Measurements from ENCODE around the gene CWC25.

Gene CWC25

DNA sequence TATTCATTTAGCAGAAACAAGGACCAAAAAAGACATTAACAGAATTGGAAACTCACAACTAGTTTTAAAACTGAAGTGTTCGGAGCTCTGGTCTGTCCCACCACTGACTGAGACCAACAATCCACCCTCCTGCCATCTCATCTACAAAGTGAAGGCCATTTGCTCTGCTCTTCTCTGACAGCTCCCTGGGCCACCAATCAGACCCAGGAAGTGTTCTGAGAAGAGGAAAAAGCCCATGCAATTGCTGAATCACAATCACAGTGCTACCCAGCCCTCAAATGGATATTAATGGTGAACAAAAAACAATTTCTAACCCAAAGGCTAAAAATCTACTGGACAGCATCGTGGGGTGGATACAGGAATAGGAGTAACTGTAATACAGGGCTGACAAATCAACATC, 26.3 kb upstream of the CWC25 start:
- peak overlapping the region; percentile 22 for H3K4me3 ChIP-seq (ENCODE audit: insufficient read depth, low read depth, low read length, poor library complexity, severe bottlenecking)
- H3K27ac ChIP-seq (ENCODE audit: insufficient read depth, low read length, poor library complexity, severe bottlenecking): peak overlapping the region; percentile 95
- peaks cover 49% of the 10 kb centered on the region for H3K36me3 ChIP-seq (ENCODE audit: control insufficient read depth, insufficient read depth, low read length)
- DNase-seq: no peak
- no peaks in the 10 kb centered on the region for H3K27me3 ChIP-seq (replicated peaks; ENCODE audit: control insufficient read depth, insufficient read depth, low read length, poor library complexity, severe bottlenecking)
- H3K9me3 ChIP-seq (ENCODE audit: control insufficient read depth, low read length): no peaks in the 10 kb centered on the region
- peaks cover 29% of the 10 kb centered on the region for H3K4me1 ChIP-seq (ENCODE audit: control insufficient read depth, insufficient read depth, low read length, poor library complexity, severe bottlenecking)

DNA sequence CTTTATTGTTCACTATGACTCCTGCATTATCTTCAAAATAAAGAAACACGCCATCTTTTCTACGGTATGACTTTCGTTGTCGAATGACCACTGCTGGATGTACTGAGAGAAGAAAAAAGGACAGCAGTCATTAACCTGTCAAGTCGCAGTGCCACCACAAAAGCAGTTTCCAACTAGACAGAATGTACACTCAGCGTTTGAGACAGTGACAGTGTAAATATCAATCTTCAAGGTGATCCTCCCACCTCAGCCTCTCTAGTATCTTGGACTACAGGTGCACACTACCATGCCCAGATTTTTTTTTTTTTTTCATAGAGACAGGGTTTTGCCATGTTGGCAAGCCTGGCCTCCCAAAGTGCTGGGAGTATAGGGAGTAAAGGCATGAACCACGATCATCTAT, 25.3 kb upstream of the CWC25 start:
- Histone ChIP-seq H3K4me3 (ENCODE audit: insufficient read depth, low read depth, low read length, poor library complexity, severe bottlenecking) (no peak overlapping the region), H3K36me3 (ENCODE audit: control insufficient read depth, insufficient read depth, low read length) (peaks cover 49% of the 10 kb centered on the region), H3K27me3 (replicated peaks; ENCODE audit: control insufficient read depth, insufficient read depth, low read length, poor library complexity, severe bottlenecking) (no peaks in the 10 kb centered on the region), H3K9me3 (ENCODE audit: control insufficient read depth, low read length) (no peaks in the 10 kb centered on the region), H3K27ac (ENCODE audit: insufficient read depth, low read length, poor library complexity, severe bottlenecking) (no peak overlapping the region), H3K4me1 (ENCODE audit: control insufficient read depth, insufficient read depth, low read length, poor library complexity, severe bottlenecking) (peaks cover 29% of the 10 kb centered on the region)
- DNase-seq: no peak

DNA sequence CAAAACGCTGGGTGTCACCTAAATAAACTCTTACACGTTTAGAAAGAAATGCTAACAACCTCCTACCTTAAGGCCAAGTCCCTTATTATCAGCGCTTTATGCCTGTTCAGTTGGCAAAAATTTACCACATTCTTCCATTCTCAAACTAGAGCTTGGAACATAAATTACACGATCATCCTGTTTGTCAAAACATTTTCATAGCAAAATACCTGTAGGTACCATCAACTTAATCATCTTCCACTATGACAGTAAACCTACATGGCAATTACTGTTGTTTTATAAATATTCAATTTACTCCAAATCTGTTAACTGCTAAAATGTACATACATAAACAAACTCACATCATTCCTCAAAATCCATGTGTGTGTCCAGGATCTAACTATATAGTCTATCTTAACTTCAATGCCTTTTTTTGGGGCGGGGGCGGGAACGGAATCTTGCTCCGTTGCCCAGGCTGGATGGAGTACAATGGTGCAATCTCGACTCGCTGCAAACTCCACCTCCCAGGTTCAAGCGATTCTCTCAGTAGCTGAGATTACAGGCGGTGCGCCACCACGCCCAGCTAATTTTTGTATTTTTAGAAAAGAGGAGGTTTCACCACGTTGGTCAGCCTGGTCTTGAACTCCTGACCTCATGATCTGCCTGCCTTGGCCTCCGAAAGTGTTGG, 24.0 kb upstream of the CWC25 start:
- peaks cover 49% of the 10 kb centered on the region for H3K36me3 ChIP-seq (ENCODE audit: control insufficient read depth, insufficient read depth, low read length)
- no peaks in the 10 kb centered on the region for H3K27me3 ChIP-seq (replicated peaks; ENCODE audit: control insufficient read depth, insufficient read depth, low read length, poor library complexity, severe bottlenecking)
- H3K4me1 ChIP-seq (ENCODE audit: control insufficient read depth, insufficient read depth, low read length, poor library complexity, severe bottlenecking): peaks cover 23% of the 10 kb centered on the region
- H3K27ac ChIP-seq (ENCODE audit: insufficient read depth, low read length, poor library complexity, severe bottlenecking): no peak overlapping the region
- no peak for DNase-seq
- no peaks in the 10 kb centered on the region for H3K9me3 ChIP-seq (ENCODE audit: control insufficient read depth, low read length)
- H3K4me3 ChIP-seq (ENCODE audit: insufficient read depth, low read depth, low read length, poor library complexity, severe bottlenecking): no peak overlapping the region

DNA sequence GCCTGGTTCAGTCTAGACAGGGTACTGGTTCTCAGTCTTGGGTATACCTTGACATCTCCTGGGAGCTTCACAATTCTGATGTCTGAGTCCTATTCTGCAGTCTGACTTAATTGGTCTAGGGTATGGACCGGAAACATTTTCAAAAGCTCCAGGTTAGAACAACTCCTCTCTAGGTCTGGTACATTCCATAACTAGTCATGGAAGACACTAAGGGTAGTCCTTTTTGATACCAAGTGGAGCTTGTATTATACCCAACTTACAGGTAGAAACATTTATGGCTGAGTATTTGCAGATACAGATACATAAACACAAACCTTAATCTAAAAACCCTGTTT, 23.4 kb upstream of the CWC25 start:
- no peak for DNase-seq
- Histone ChIP-seq H3K36me3 (ENCODE audit: control insufficient read depth, insufficient read depth, low read length) (peaks cover 49% of the 10 kb centered on the region), H3K9me3 (ENCODE audit: control insufficient read depth, low read length) (no peaks in the 10 kb centered on the region), H3K4me3 (ENCODE audit: insufficient read depth, low read depth, low read length, poor library complexity, severe bottlenecking) (no peak overlapping the region), H3K27me3 (replicated peaks; ENCODE audit: control insufficient read depth, insufficient read depth, low read length, poor library complexity, severe bottlenecking) (no peaks in the 10 kb centered on the region), H3K27ac (ENCODE audit: insufficient read depth, low read length, poor library complexity, severe bottlenecking) (no peak overlapping the region), H3K4me1 (ENCODE audit: control insufficient read depth, insufficient read depth, low read length, poor library complexity, severe bottlenecking) (peaks cover 22% of the 10 kb centered on the region)

DNA sequence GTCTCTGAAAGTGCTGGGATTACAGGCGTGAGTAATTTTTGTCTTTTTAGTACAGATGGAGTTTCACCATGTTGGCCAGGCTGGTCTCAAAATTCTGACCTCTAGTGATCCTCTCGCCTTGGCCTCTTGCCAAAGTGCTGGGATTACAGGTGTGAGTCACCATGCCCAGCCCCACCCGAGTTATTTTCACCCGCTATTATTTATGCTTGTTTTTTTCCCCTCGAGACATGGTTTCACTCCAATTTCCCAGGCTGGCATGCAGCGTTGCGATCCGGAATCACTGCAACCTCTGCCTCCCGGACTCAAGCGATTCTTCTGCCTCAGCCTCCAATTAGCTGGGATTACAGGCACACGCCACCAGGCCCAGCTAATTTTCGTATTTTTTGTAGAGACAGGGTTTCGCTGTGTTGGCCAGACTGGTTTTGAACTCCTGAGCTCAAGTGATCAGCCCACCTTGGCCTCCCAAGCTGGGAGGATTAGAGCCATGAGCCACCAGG, 19.2 kb upstream of the CWC25 start:
- no peaks in the 10 kb centered on the region for H3K4me1 ChIP-seq (ENCODE audit: control insufficient read depth, insufficient read depth, low read length, poor library complexity, severe bottlenecking)
- no peaks in the 10 kb centered on the region for H3K27me3 ChIP-seq (replicated peaks; ENCODE audit: control insufficient read depth, insufficient read depth, low read length, poor library complexity, severe bottlenecking)
- H3K9me3 ChIP-seq (ENCODE audit: control insufficient read depth, low read length): no peaks in the 10 kb centered on the region
- peaks cover 19% of the 10 kb centered on the region for H3K36me3 ChIP-seq (ENCODE audit: control insufficient read depth, insufficient read depth, low read length)
- no peak overlapping the region for H3K27ac ChIP-seq (ENCODE audit: insufficient read depth, low read length, poor library complexity, severe bottlenecking)
- no peak for DNase-seq
- no peak overlapping the region for H3K4me3 ChIP-seq (ENCODE audit: insufficient read depth, low read depth, low read length, poor library complexity, severe bottlenecking)

DNA sequence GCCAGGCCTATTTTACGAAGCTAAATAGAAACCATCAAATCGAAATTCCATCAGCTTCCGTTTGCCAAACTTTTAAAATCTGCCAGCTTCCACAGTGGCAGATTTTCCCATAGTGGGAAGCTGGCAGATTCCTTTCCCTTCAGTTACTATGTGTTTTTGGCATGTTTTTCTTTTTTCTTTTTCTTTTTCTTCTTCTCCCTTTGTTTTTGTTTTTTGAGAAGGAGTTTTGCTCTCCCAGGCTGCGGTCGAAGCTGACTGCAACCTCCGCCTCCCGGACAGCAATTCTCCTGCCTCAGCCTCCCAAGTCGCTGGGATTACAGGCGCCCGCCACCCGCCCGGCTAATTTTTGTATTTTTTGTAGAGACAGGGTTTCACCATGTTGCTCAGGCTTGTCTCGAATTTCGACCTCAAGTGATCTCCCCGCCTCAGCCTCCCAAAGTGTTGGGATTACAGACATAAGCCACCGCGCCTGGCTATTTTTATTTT, 684 bp upstream of the CWC25 start:
- H3K4me3 ChIP-seq (ENCODE audit: insufficient read depth, low read depth, low read length, poor library complexity, severe bottlenecking): peak overlapping the region; percentile 82
- H3K9me3 ChIP-seq (ENCODE audit: control insufficient read depth, low read length): no peaks in the 10 kb centered on the region
- peaks cover 7% of the 10 kb centered on the region for H3K36me3 ChIP-seq (ENCODE audit: control insufficient read depth, insufficient read depth, low read length)
- peaks cover 15% of the 10 kb centered on the region for H3K4me1 ChIP-seq (ENCODE audit: control insufficient read depth, insufficient read depth, low read length, poor library complexity, severe bottlenecking)
- no peaks in the 10 kb centered on the region for H3K27me3 ChIP-seq (replicated peaks; ENCODE audit: control insufficient read depth, insufficient read depth, low read length, poor library complexity, severe bottlenecking)
- DNase-seq: no peak
- peak overlapping the region; percentile 98 for H3K27ac ChIP-seq (ENCODE audit: insufficient read depth, low read length, poor library complexity, severe bottlenecking)

DNA sequence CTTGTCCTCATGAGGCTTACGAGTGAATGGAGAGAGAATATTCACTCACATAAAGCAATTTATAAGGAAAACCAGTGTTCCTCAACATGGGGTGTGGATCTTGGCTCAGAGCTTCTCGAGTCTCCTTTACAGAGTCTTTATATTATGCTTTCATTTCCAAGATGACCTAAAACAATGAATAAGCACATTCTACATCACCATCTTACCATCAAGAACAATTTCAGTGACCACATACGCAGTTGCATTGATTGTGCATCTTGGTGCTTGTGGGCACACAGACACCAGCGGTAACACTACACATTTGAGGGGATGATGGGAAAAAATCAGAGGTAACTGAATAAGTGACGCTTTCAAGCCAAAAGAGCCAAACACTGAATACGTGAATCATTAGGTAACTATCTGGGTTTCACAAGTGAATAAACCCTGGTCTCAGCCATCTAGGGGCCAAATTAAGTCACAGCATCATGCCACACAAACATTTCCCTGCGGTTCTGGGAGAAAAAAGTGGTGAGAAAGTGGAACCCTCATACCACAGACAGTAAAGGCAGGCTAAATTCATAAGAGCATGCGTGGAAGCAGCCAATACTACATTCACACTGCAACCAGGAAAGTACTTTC, 9.4 kb downstream of the CWC25 start:
- H3K4me3 ChIP-seq (ENCODE audit: insufficient read depth, low read depth, low read length, poor library complexity, severe bottlenecking): no peak overlapping the region
- no peak for DNase-seq
- H3K4me1 ChIP-seq (ENCODE audit: control insufficient read depth, insufficient read depth, low read length, poor library complexity, severe bottlenecking): no peaks in the 10 kb centered on the region
- no peaks in the 10 kb centered on the region for H3K9me3 ChIP-seq (ENCODE audit: control insufficient read depth, low read length)
- no peaks in the 10 kb centered on the region for H3K27me3 ChIP-seq (replicated peaks; ENCODE audit: control insufficient read depth, insufficient read depth, low read length, poor library complexity, severe bottlenecking)
- peaks cover 52% of the 10 kb centered on the region for H3K36me3 ChIP-seq (ENCODE audit: control insufficient read depth, insufficient read depth, low read length)
- no peak overlapping the region for H3K27ac ChIP-seq (ENCODE audit: insufficient read depth, low read length, poor library complexity, severe bottlenecking)

DNA sequence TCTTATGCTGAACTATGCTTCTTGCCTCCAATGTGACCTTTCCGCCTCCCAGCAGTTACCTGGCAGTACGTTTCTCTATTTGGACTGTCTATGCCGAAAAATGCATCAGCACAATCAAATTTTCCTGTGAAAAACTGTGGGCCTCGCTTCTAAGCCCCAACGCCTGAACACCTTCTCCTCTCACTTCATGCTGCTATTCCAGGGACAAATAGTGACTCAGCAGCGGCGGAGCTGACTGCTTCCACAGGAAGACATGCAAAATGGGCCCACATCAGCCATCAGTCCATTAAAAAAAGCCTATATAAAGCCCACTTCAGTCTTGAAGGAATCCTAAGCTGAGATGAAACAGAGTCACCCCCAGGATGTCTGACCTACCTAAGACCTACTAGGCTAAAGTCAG, 15.3 kb downstream of the CWC25 start:
- DNase-seq: no peak
- no peaks in the 10 kb centered on the region for H3K27me3 ChIP-seq (replicated peaks; ENCODE audit: control insufficient read depth, insufficient read depth, low read length, poor library complexity, severe bottlenecking)
- H3K4me1 ChIP-seq (ENCODE audit: control insufficient read depth, insufficient read depth, low read length, poor library complexity, severe bottlenecking): no peaks in the 10 kb centered on the region
- H3K36me3 ChIP-seq (ENCODE audit: control insufficient read depth, insufficient read depth, low read length): peaks cover 68% of the 10 kb centered on the region
- H3K9me3 ChIP-seq (ENCODE audit: control insufficient read depth, low read length): no peaks in the 10 kb centered on the region
- H3K4me3 ChIP-seq (ENCODE audit: insufficient read depth, low read depth, low read length, poor library complexity, severe bottlenecking): no peak overlapping the region
- H3K27ac ChIP-seq (ENCODE audit: insufficient read depth, low read length, poor library complexity, severe bottlenecking): no peak overlapping the region

DNA sequence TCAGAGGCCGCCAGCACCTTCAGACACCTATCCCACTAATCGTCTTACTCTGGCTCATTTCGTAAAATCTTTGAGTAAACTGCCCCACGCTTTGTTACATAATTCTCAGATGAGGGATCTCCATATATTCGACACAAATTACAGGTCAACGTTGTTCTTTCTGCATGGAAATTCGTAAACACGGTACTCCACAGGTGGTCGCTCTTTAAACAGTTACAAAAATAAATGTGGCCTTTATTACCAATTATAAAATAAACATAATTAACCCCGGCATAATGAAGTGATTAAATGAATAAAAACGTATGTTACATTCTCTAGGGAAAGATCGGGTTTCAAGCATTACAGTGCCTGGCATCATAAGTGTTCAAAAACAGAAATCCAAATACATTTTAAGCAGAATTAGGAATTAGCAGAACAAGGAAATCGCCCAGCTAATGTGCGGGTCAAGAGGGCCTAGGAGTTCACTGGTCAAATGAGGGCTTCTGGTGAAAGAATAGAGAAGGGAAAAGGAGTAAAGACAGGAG, 24.8 kb downstream of the CWC25 start:
- no peaks in the 10 kb centered on the region for H3K9me3 ChIP-seq (ENCODE audit: control insufficient read depth, low read length)
- DNase-seq: no peak
- peak overlapping the region; percentile 87 for H3K27ac ChIP-seq (ENCODE audit: insufficient read depth, low read length, poor library complexity, severe bottlenecking)
- H3K27me3 ChIP-seq (replicated peaks; ENCODE audit: control insufficient read depth, insufficient read depth, low read length, poor library complexity, severe bottlenecking): no peaks in the 10 kb centered on the region
- H3K4me3 ChIP-seq (ENCODE audit: insufficient read depth, low read depth, low read length, poor library complexity, severe bottlenecking): peak overlapping the region; percentile 93
- peaks cover 30% of the 10 kb centered on the region for H3K36me3 ChIP-seq (ENCODE audit: control insufficient read depth, insufficient read depth, low read length)
- peaks cover 17% of the 10 kb centered on the region for H3K4me1 ChIP-seq (ENCODE audit: control insufficient read depth, insufficient read depth, low read length, poor library complexity, severe bottlenecking)

DNA sequence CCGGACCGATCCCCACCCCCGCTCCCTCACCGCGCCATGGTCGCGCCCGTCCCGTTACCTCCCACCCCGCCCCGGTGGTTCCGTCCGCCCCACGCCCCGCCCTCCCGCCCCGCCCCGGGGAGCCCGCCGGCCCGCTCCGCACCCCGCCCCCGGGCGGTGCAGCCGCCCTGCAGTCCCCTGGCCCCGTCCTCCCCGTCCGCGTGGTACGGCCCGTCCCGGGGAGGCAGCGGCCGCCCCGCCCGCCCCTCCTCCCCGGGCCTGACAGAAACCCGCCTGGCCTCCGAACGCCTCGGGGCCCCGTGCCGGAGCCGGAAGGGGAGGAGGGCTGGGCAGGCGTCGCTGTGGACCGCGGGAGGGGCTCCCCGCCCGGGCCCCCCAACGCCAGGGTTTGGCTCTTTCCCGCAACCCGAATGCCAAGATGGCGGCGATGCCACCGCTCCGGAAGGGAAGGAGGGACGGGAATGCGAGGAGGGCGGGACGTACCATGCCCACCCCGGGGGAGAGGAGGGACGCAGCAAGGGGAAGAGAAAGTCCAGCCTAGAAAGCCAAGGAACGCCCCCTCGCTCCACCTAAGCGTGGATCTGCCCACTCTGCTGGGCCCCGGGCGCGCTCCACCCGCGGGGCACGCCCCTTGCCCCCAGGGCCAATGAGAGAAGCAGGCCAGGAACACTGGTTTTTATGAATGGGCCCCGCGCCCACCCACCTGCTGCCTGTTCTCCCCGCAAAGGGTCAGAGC, 25.5 kb downstream of the CWC25 start, which contains the start of gene PIP4K2B:
PIP4K2B (minus strand) TSS at position 56 of the 736 bp plus-strand sequence. CDS start 132 bp downstream, outside the sequence.
- peak; percentile 73 to 84 (median 75) for DNase-seq
- Histone ChIP-seq H3K4me1 (ENCODE audit: control insufficient read depth, insufficient read depth, low read length, poor library complexity, severe bottlenecking) (peaks cover 17% of the 10 kb centered on the region), H3K9me3 (ENCODE audit: control insufficient read depth, low read length) (no peaks in the 10 kb centered on the region), H3K27ac (ENCODE audit: insufficient read depth, low read length, poor library complexity, severe bottlenecking) (peak within 1 kb of the TSS; percentile 87), H3K36me3 (ENCODE audit: control insufficient read depth, insufficient read depth, low read length) (peaks cover 26% of the 10 kb centered on the region), H3K27me3 (replicated peaks; ENCODE audit: control insufficient read depth, insufficient read depth, low read length, poor library complexity, severe bottlenecking) (no peaks in the 10 kb centered on the region), H3K4me3 (ENCODE audit: insufficient read depth, low read depth, low read length, poor library complexity, severe bottlenecking) (peak within 1 kb of the TSS; percentile 94)
